ENCODE results near the gene PLRG1.

GRCh38 chr4:154534296-154534695 lies 15.9 kb downstream of the PLRG1 start:
- TF ChIP-seq CTCF (IDR thresholded peaks at IDR 0.05): no peak
- no peak for TF ChIP-seq EP300 (IDR thresholded peaks at IDR 0.05)

Data from upper lobe of left lung (tissue), 4 donors.